ENCODE results near the gene RASA3. TPM values are rescaled to one million over a fixed set of nuclear protein-coding genes. Genes with fewer than 3 reads are reported as not detected.

Gene RASA3
- total RNA-seq, 3 donors from 2014 or later = 7.9 to 19.0 (median 8.4) TPM

DNA sequence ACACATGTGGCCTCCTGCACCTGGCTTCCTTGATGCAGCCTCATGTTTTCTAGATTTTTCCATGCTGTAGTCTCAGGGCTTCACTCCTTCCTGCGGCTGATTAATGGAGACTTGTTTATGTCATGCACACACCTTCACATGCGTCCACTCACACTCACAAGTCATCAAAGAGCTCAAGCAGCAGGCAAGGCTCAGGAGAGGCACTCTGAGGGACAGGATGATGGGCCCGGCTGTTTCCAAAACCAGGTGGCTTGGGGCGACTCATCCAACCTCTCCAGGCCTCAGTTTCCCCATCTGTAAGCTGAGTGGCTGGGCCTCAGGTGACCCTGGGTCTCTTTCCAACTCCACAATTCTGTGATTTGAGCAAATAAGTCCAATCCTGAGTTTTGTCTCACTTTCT is 36.9 kb downstream of the RASA3 start:
- TF ChIP-seq, protein P1, sequence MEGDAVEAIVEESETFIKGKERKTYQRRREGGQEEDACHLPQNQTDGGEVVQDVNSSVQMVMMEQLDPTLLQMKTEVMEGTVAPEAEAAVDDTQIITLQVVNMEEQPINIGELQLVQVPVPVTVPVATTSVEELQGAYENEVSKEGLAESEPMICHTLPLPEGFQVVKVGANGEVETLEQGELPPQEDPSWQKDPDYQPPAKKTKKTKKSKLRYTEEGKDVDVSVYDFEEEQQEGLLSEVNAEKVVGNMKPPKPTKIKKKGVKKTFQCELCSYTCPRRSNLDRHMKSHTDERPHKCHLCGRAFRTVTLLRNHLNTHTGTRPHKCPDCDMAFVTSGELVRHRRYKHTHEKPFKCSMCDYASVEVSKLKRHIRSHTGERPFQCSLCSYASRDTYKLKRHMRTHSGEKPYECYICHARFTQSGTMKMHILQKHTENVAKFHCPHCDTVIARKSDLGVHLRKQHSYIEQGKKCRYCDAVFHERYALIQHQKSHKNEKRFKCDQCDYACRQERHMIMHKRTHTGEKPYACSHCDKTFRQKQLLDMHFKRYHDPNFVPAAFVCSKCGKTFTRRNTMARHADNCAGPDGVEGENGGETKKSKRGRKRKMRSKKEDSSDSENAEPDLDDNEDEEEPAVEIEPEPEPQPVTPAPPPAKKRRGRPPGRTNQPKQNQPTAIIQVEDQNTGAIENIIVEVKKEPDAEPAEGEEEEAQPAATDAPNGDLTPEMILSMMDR (IDR thresholded peaks at IDR 0.05) = no peak
- ATAC-seq (no peak), DNase-seq (no peak)
- Histone ChIP-seq H3K4me3 (no peak overlapping the region), H3K4me1 (ENCODE audit: low read depth) (no peaks in the 10 kb centered on the region), H3K36me3 (ENCODE audit: low read depth) (no peaks in the 10 kb centered on the region), H3K9me3 (peaks cover 12% of the 10 kb centered on the region)
- intact Hi-C loops (cut with DNase I, micrococcal nuclease) = no loop called here

DNA sequence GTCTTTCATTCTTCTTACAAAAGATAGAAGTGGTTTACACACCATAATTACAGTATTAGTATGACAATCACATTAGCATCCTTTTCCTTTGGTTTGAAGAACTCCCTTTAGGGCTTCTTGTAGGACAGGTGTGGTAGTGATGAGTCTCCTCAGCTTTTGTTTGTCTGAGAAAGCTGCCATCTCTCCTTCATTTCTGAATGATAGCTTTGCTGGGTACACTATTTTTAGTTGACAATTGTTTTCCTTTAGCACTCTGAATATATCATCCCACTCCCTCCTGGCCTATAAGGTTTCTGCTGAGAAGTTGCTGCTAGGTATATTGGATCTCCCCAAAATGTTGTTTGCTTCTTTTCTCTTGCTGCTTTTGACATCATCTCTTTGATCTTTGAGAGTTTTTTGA is 39.3 kb downstream of the RASA3 start:
- H3K4me3 ChIP-seq = no peak overlapping the region
- intact Hi-C loops (cut with DNase I, micrococcal nuclease) = no loop called here
- peaks cover 12% of the 10 kb centered on the region for H3K9me3 ChIP-seq
- H3K4me1 ChIP-seq (ENCODE audit: low read depth) = peaks cover 4% of the 10 kb centered on the region
- no peaks in the 10 kb centered on the region for H3K36me3 ChIP-seq (ENCODE audit: low read depth)
- DNase-seq = no peak
- no peak for ATAC-seq
- TF ChIP-seq, protein P1 (IDR thresholded peaks at IDR 0.05) = no peak

DNA sequence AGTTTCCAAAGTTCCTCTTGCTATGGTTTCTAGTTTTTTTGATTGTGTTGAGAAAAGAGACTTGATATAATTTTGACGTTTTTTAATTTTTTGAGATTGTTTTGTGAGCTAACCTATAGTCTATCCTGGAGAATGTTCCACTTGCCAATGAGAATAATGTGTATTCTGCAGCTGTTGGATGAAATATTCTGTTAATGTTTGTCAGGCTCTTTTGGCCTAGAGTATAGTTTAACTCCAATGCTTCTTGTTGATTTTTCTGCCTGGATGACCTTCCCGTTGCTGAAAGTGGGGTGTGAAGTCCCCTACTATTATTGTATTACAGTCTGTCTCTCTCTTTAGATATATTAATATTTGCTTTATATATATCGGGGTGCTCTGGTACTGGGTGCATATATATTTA is 40.0 kb downstream of the RASA3 start:
- intact Hi-C loops (cut with DNase I, micrococcal nuclease) = no loop called here
- ATAC-seq (no peak), DNase-seq (no peak)
- Histone ChIP-seq H3K4me1 (ENCODE audit: low read depth) (peaks cover 4% of the 10 kb centered on the region), H3K9me3 (peaks cover 12% of the 10 kb centered on the region), H3K4me3 (no peak overlapping the region), H3K36me3 (ENCODE audit: low read depth) (no peaks in the 10 kb centered on the region)
- TF ChIP-seq, protein P1 (IDR thresholded peaks at IDR 0.05) = no peak

DNA sequence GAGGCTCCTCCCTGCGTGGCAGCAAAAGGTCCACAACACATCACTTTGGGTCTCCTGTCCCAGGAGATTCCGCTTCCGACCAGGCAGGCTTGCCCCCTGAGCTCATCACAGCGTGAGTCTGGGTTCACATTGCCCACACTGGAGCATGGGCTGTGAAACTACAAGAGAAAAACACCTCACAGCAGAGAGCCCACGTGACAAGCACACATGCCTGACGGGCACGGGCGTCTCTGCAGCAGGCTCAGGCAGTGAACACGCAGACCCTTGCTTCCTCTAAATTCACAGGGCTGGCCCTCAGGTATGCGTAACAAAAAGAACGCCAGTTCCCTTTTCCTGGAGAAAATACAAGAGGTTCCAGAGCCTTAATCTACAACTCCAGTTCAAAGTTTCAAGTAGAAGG is 41.9 kb downstream of the RASA3 start:
- peaks cover 4% of the 10 kb centered on the region for H3K4me1 ChIP-seq (ENCODE audit: low read depth)
- TF ChIP-seq, protein P1 (IDR thresholded peaks at IDR 0.05) = no peak
- H3K9me3 ChIP-seq = peaks cover 12% of the 10 kb centered on the region
- no peaks in the 10 kb centered on the region for H3K36me3 ChIP-seq (ENCODE audit: low read depth)
- intact Hi-C loops (cut with DNase I, micrococcal nuclease) = no loop called here
- no peak for ATAC-seq
- DNase-seq = peak in 1 of 3 donors; percentile 14
- no peak overlapping the region for H3K4me3 ChIP-seq

DNA sequence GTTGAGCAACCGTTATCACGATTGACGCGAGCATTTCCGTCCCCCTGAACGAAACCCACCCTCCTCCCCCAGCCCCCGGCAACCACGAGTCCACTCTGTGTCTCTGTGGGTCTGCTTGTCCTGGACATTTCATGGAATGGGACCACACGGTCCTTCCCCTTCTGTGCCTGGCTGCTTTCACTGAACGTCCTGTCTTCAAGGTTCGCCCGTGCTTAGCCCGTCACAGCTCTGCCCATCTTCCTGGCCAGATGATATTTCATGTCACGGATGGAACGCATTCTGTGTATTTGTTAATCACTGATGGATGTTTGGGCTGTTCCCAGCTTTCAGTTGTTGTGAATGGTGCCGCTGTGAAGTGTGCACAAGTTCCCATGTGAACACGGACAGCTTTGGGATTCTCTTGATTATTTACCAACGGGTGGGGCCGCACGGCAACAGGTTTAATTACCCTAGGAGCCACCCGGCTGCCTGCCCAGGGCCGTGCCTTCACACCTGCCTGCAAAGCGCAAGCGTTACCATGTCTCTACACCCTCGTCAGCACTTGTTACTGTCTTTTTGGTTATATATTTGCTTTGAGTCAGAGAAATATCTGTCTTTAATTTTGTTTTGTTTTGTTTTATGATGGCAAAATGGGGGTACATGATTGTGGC is 42.5 kb downstream of the RASA3 start:
- intact Hi-C loops (cut with DNase I, micrococcal nuclease) = no loop called here
- TF ChIP-seq, protein P1 (IDR thresholded peaks at IDR 0.05) = no peak
- ATAC-seq = peak; percentile 82
- peak in 1 of 3 donors; percentile 45 for DNase-seq
- peaks cover 12% of the 10 kb centered on the region for H3K9me3 ChIP-seq
- peaks cover 4% of the 10 kb centered on the region for H3K4me1 ChIP-seq (ENCODE audit: low read depth)
- no peaks in the 10 kb centered on the region for H3K36me3 ChIP-seq (ENCODE audit: low read depth)
- no peak overlapping the region for H3K4me3 ChIP-seq

All from mucosa of descending colon (tissue), 3 donors.